DMS79 (cell line): Measurements from ENCODE around the gene KNCN.
A peak's percentile ranks its signal among the peaks of the same experiment; 100 is the strongest.

Experiments
- DNase-seq: peaks from one replicate; lab custom pipeline; 2025; lab: John Stamatoyannopoulos, UW

The KNCN gene

DNA sequence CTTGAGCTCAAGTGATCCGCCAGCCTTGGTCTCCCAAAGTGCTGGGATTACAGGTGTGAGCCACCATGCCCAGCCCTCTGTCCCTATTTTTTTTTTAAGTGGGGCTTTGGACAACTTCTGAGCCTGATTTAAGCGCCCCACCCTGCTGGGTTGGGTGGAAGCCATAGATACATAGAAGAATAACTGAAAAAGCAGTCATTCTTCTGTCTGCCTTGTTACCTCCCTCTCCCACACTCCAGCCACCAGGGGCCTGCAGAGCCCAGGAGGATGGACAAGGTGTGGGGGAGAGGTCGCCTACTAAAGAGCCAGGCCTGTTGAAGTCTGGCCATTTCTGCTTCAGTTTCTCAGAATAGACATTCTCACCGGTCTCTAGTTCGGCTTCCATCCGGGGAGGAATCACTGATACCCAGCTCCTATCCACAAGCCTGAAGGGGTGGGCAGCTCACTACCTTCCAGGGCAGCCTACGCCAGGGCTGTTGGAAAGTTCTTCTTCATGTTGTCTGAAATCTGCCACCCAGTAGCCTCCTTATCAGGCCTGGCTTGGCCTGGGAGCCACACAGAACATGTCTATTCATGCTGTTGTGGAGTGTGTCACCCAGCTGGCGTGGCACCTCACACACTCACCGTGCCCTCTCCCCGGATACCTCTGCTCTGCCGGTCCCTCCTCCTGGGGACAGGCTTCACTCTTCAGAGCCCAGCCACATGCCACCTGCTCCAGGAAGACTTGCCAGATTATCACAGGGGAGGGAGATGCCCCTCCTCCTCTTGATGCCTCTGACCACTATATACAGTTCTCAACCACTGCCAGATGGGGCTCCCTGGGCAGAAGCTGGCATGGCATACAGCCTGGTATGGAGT is 27.7 kb downstream of the KNCN start:
- DNase-seq: no peak

DNA sequence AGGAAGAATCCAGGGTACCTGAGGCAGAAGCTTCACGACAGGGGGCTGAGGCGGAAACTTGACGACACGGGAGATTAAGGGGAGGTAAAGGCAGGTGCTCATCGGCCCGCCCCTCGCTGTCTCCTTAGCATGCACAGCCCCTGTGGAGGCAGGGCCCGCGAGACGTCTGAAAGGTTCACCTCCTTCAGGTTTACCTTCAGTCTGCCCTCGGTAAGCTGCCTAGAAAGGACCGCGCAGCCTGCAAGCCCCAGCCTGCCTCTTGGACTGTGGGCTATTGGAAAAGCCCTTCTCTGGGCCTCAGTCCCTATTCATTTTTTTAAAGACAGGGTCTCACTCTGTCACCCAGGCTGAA is 28.5 kb downstream of the KNCN start:
- no peak for DNase-seq

GRCh38 chr1:46522184-46522968 is 29.1 kb downstream of the KNCN start:
- peak; percentile 66 for DNase-seq

DNA sequence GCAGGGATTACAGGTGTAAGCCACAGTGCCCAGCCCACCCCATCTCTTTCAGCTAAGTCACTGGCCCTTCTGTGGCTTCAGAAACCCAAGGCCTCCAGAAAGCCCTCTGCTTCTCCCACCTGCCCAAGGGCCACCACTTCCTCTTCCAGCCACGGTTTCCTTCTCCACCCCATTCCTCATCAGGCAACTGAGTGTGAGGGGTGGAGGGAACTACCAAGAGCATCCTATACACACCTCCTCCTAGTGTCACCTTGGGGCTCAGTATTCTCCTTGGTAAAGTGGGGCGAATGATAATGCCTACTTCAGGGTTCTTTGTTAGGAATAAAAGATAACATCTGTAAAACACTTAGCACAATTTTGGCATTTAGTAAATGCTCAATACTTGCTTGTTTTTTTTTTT is 30.0 kb downstream of the KNCN start:
- DNase-seq: no peak

- DNase-seq: peak; percentile 81
These were observed 31.2 kb downstream of the KNCN start for GRCh38 chr1:46520063-46520911.

DNA sequence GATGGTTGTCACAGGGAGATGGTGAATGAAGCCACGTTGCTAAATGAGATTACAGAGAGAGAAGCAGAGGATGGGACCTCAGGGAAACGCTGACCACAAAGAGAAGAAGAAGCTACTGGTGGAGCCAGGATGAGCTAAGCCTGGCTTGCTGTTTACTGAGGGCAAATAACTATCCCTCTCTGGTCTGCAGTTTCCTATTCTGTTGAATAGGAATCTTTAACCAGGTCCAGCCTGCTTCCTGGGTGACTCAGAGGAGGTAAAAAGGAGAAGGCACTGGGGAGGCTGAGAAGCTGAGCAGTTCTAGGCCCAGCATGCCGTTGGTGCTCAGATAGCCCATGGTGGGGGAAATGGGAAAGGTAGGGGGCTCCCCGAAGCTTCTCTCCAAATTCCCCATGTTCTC is 32.2 kb downstream of the KNCN start:
- no peak for DNase-seq

DNA sequence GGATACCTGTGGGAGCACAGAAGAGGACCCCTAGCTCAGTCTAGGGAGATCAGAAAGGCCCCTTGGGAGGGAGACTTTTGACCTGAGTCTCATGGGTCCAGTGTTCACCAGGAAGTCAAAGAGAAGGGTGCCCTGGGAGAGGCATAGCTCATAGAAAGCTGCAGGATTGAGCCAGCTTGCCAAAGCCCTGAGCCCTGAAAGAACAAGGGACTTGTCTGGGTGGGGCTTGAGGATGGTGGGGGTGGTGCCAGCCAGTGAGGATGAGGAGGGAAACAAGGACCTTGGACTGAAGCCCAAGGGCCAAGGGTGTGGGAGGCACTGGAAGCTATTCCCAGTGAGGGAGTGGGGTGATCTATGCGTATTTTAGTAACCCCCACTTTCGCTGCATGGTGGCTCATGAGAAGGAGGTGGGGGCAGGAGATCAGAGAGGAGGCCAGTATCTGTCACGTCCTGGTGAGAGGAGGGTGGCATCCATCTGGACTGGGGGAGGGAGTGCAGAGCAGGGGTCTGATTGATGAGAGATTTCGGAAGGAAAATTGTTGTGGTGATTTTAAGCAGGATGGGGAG is 33.4 kb downstream of the KNCN start:
- DNase-seq: no peak

DNA sequence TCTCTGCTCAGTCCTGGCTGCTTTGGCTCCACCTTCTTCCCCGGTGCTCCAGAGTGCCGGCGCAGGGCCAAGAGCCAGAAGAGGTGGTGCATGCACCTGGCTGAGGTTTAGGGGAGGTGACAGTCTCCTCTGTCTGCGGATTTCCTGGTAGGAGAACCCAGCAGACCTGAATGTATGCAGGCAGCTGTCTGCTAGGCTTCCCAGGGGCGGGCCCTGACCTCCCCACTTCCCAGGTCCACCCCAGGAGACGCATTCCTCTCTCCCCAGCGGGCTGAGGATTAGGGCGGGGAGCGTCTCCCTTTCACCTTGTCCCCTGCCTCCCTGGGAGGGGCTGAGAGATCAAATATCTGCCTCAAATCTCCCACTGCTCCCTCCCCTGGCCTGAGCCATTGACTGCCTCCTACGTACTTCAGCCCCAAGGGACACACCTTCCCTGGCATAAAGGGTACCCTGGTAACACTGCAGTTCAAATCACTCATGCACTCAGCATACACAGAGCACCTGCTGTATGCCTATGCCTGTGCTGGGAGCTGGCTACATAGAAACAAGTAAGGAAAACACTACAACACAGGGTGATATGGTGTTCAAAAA is 34.3 kb downstream of the KNCN start:
- DNase-seq: peak; percentile 93

GRCh38 chr1:46516200-46516950 is 35.1 kb downstream of the KNCN start:
- DNase-seq: no peak

GRCh38 chr1:46515576-46515975 is 35.9 kb downstream of the KNCN start:
- DNase-seq: no peak

GRCh38 chr1:46513536-46513935 is 37.9 kb downstream of the KNCN start:
- DNase-seq: no peak

DNA sequence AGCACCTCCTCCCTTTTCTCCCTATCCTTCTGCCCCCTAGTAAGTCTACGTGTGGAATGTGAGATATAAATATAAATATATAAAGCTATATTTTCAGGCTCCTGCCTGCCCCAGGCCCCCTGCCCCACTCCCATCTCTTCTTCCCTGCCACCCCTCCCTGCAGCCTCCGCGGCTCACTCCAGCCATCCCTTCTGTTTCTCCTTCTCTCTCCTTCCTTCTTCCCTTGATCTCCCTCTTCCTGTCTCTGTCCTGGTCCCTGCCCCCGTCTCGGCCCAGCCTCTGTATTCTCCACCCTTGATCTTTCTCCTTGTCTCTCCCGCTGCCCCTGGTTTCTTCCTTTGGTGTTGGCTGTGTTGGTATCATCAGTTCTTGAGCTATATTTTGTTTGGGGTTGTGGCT is 38.7 kb downstream of the KNCN start:
- DNase-seq: no peak

GRCh38 chr1:46512135-46512791 is 39.2 kb downstream of the KNCN start:
- DNase-seq: no peak

GRCh38 chr1:46510998-46511365 is 40.5 kb downstream of the KNCN start:
- DNase-seq: no peak

- no peak for DNase-seq
These were observed 41.0 kb downstream of the KNCN start for GRCh38 chr1:46510341-46510997.

DNA sequence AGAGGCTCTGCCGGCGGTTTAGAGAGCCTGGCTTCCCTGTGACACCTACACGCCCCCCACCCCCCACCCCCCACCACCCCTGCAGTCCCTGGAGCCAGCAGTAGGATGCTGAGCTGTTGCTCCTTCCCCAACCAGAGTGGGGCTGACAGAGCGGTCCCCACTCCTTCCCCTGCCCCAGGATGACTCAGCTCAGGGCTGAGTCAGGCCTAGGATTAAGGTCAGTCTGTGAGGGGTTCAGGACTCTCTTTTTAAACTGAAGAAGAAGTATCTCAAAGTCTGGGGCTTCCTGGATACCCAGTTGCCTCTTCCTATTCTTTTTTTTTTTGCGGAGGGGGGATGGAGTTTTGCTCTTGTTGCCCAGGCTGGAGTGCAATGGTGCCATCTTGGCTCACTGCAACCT is 42.7 kb downstream of the KNCN start:
- DNase-seq: no peak

DNA sequence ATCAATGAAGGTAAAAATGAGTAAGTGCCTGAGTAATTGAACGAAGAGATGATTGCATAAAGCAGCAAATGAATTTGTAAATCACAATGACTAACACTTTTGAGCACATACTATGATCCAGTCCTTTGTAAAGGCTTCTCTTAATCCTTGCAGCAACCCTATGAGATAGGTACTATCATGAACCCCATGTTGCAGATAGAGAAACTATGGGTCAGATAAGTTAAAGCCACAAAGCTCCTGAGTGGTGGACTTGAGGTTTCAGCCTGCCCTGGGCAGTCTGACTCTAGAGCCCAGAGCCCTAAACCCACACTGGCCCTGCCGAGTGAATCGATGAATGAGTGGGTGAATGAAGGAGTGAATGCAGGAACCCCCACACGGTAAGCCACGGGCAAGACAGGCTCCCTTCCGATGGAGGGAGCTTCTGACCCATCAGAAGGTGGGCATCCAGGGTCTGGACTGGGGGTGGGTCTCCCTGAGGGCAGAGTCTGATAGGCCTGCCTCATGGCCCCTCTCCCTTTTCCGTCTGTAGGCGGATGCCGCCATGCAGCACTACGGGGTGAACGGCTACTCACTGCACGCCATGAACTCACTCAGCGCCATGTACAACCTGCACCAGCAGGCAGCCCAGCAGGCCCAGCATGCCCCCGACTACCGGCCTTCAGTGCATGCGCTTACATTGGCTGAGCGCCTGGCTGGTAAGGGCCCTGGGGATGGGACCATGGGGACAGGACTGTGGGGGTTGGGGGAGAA is 44.8 kb downstream of the KNCN start:
- DNase-seq: no peak

DNA sequence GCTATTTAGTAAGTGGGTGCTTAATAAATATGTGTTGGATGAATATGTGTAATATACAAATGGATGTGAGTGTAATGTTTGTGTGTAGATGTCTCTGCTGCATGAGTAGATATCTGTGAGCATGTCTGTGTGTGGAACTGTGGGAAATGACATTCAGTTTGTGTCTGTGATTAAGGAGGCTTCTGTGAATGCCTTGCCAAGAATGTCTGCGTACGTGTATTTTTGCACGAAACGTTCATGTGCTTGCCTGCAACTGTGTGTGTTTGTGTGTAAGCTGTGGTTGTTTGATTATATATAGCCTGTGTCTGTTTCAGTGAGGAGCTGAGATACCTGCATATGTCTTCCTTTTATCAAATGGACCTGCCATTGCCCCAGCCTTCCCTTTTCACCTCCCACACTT is 48.0 kb downstream of the KNCN start:
- no peak for DNase-seq

DNA sequence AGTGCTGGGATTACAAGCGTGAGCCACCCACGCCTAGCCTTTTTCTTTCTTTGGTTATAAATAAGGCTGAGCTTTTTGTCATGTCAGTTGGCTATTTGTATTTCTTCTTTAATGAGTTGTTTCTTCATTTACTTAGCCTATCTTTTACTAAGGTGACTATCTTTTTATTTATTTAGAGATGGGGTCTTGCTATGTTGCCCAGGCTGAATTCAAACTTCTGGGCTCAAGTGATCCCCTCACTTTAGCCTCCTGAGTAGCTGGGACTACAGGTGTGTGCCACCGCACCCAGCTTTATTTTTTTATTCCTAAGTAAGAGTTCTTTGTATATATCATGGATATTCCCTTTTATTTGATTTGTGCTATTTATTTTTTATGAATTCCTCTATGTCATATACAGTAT is 49.9 kb downstream of the KNCN start:
- DNase-seq: no peak
